ENCODE data around the gene RGMB.

DNA sequence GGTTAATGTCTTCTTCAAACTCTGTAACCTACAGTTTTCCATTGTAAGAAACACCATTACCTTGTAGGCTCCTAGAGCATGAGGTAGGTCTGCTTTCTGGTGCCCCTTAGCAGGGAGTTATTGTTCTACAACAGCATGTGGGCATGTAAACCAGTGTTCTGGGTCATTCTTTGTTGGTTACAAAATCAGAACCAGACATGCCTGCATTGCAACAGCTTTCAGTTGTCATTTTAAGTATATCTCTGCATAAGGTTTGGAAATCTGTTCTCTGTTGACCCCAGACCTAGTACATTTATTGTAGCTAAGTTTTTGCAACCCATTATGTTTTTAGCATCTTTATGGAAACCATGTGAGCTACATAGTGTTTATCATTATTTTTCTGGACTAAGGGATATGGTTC, 10.9 kb downstream of the RGMB start:
- TF ChIP-seq, protein P1, sequence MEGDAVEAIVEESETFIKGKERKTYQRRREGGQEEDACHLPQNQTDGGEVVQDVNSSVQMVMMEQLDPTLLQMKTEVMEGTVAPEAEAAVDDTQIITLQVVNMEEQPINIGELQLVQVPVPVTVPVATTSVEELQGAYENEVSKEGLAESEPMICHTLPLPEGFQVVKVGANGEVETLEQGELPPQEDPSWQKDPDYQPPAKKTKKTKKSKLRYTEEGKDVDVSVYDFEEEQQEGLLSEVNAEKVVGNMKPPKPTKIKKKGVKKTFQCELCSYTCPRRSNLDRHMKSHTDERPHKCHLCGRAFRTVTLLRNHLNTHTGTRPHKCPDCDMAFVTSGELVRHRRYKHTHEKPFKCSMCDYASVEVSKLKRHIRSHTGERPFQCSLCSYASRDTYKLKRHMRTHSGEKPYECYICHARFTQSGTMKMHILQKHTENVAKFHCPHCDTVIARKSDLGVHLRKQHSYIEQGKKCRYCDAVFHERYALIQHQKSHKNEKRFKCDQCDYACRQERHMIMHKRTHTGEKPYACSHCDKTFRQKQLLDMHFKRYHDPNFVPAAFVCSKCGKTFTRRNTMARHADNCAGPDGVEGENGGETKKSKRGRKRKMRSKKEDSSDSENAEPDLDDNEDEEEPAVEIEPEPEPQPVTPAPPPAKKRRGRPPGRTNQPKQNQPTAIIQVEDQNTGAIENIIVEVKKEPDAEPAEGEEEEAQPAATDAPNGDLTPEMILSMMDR (IDR thresholded peaks at IDR 0.05): no peak
- TF ChIP-seq POLR2A (IDR thresholded peaks at IDR 0.05) (no peak), EP300 (IDR thresholded peaks at IDR 0.05; ENCODE audit: low read depth) (no peak)
